ENCODE measurements around the gene STAG3. TPM values are rescaled to one million over a fixed set of nuclear protein-coding genes. Genes with fewer than 3 reads are reported as not detected.

The STAG3 gene
- total and polyA plus RNA-seq, 2 experiments from 2014 or later: 1.0 to 4.8 TPM

- H3K36me3 ChIP-seq (replicated peaks; ENCODE audit: insufficient read depth, low read depth): no peaks in the 10 kb centered on the region
- H3K9me2 ChIP-seq (replicated peaks; ENCODE audit: insufficient read depth): no peaks in the 10 kb centered on the region
- no peak for DNase-seq (ENCODE audit: low spot score)
- H3K27ac ChIP-seq: no peak overlapping the region
- no peak overlapping the region for H2AFZ ChIP-seq
- H3K4me1 ChIP-seq (ENCODE audit: insufficient read depth): peaks cover 12% of the 10 kb centered on the region
- H3K27me3 ChIP-seq: no peaks in the 10 kb centered on the region
- no peaks in the 10 kb centered on the region for H3K9me3 ChIP-seq (ENCODE audit: low read depth)
- TF ChIP-seq CTCF (IDR thresholded peaks at IDR 0.05; ENCODE audit: poor library complexity): no peak
- TF ChIP-seq EZH2 (IDR thresholded peaks at IDR 0.05; ENCODE audit: borderline replicate concordance): no peak
- no peak for TF ChIP-seq EZH2phosphoT487 (IDR thresholded peaks at IDR 0.05; ENCODE audit: low read depth, severe bottlenecking, unreplicated experiment)
- peaks cover 40% of the 10 kb centered on the region for H3K79me2 ChIP-seq
- H3K4me2 ChIP-seq: no peak overlapping the region
- H3K4me3 ChIP-seq: no peak overlapping the region
- no peaks in the 10 kb centered on the region for H4K20me1 ChIP-seq (ENCODE audit: insufficient read depth, poor library complexity, severe bottlenecking)
Observed at GRCh38 chr7:100152404-100152803, 25.3 kb upstream of the STAG3 start.

GRCh38 chr7:100152937-100153666 lies 24.6 kb upstream of the STAG3 start:
- peaks cover 46% of the 10 kb centered on the region for H3K79me2 ChIP-seq
- no peak overlapping the region for H3K4me2 ChIP-seq
- no peaks in the 10 kb centered on the region for H3K27me3 ChIP-seq
- no peaks in the 10 kb centered on the region for H4K20me1 ChIP-seq (ENCODE audit: insufficient read depth, poor library complexity, severe bottlenecking)
- no peaks in the 10 kb centered on the region for H3K9me2 ChIP-seq (replicated peaks; ENCODE audit: insufficient read depth)
- H3K27ac ChIP-seq: peak overlapping the region; percentile 73
- DNase-seq (ENCODE audit: low spot score): no peak
- 94% methylated on average over 18 of the region's 18 CpGs for WGBS (ENCODE audit: low lambda C conversion rate, missing lambda C conversion rate)
- H3K4me1 ChIP-seq (ENCODE audit: insufficient read depth): peaks cover 15% of the 10 kb centered on the region
- TF ChIP-seq CTCF (IDR thresholded peaks at IDR 0.05; ENCODE audit: poor library complexity) (no peak), EZH2phosphoT487 (IDR thresholded peaks at IDR 0.05; ENCODE audit: low read depth, severe bottlenecking, unreplicated experiment) (no peak), EZH2 (IDR thresholded peaks at IDR 0.05; ENCODE audit: borderline replicate concordance) (no peak)
- no peaks in the 10 kb centered on the region for H3K36me3 ChIP-seq (replicated peaks; ENCODE audit: insufficient read depth, low read depth)
- H2AFZ ChIP-seq: no peak overlapping the region
- no peak overlapping the region for H3K4me3 ChIP-seq
- no peaks in the 10 kb centered on the region for H3K9me3 ChIP-seq (ENCODE audit: low read depth)

GRCh38 chr7:100153708-100154535 lies 23.8 kb upstream of the STAG3 start:
- no peak overlapping the region for H3K4me2 ChIP-seq
- no peaks in the 10 kb centered on the region for H3K9me2 ChIP-seq (replicated peaks; ENCODE audit: insufficient read depth)
- H3K36me3 ChIP-seq (replicated peaks; ENCODE audit: insufficient read depth, low read depth): no peaks in the 10 kb centered on the region
- DNase-seq (ENCODE audit: low spot score): no peak
- H3K4me1 ChIP-seq (ENCODE audit: insufficient read depth): peaks cover 15% of the 10 kb centered on the region
- H3K27ac ChIP-seq: peak overlapping the region; percentile 73
- H4K20me1 ChIP-seq (ENCODE audit: insufficient read depth, poor library complexity, severe bottlenecking): no peaks in the 10 kb centered on the region
- H3K27me3 ChIP-seq: no peaks in the 10 kb centered on the region
- peaks cover 48% of the 10 kb centered on the region for H3K79me2 ChIP-seq
- TF ChIP-seq CTCF (IDR thresholded peaks at IDR 0.05; ENCODE audit: poor library complexity) (no peak), EZH2phosphoT487 (IDR thresholded peaks at IDR 0.05; ENCODE audit: low read depth, severe bottlenecking, unreplicated experiment) (no peak), EZH2 (IDR thresholded peaks at IDR 0.05; ENCODE audit: borderline replicate concordance) (no peak)
- no peak overlapping the region for H2AFZ ChIP-seq
- H3K4me3 ChIP-seq: no peak overlapping the region
- no peaks in the 10 kb centered on the region for H3K9me3 ChIP-seq (ENCODE audit: low read depth)
- 86% methylated on average over 16 of the region's 16 CpGs for WGBS (ENCODE audit: low lambda C conversion rate, missing lambda C conversion rate)
